GM18508 (cell line): Measurements from ENCODE around the gene IQCN.

ENCODE experiments used
- ATAC-seq: cut with Tn5 transposase; IDR thresholded peaks from one replicate; pipeline ENCODE4 v1.9.1; 2021; ENCODE audit warnings: moderate number of reproducible peaks; ENCODE audit not compliant: insufficient read depth, unreplicated experiment

Gene IQCN

GRCh38 chr19:18274219-18274780, at the start of gene IQCN:
IQCN (minus strand) TSS chr19:18274452; CDS start chr19:18269478, 4,974 bp downstream.
- no peak for ATAC-seq

GRCh38 chr19:18322759-18323460, 48.7 kb upstream of the IQCN start, which contains the start of gene LSM4:
LSM4 (minus strand) TSS chr19:18323076; CDS start chr19:18323020, 56 bp downstream.
- peak; percentile 75 for ATAC-seq

- ATAC-seq, result no peak
Measured at GRCh38 chr19:18322318-18322758, 48.1 kb upstream of the IQCN start.

- no peak for ATAC-seq
Measured at GRCh38 chr19:18321734-18322102, 47.5 kb upstream of the IQCN start.

- no peak for ATAC-seq
Measured at GRCh38 chr19:18320865-18321733, 46.8 kb upstream of the IQCN start.

- no peak for ATAC-seq
Measured at GRCh38 chr19:18319591-18320135, 45.4 kb upstream of the IQCN start.

- ATAC-seq, result no peak
Measured at GRCh38 chr19:18317961-18318800, 43.9 kb upstream of the IQCN start.

GRCh38 chr19:18313398-18313797, 39.1 kb upstream of the IQCN start:
- ATAC-seq, result no peak

GRCh38 chr19:18312092-18312534, 37.9 kb upstream of the IQCN start:
- no peak for ATAC-seq

- no peak for ATAC-seq
Measured at GRCh38 chr19:18311502-18312091, 37.3 kb upstream of the IQCN start.

GRCh38 chr19:18310966-18311365, 36.7 kb upstream of the IQCN start:
- ATAC-seq, result no peak

GRCh38 chr19:18310118-18310909, 36.1 kb upstream of the IQCN start:
- ATAC-seq, result no peak

- no peak for ATAC-seq
Measured at GRCh38 chr19:18309525-18310064, 35.3 kb upstream of the IQCN start.

- ATAC-seq, result no peak
Measured at GRCh38 chr19:18308948-18309325, 34.7 kb upstream of the IQCN start.

- ATAC-seq, result no peak
Measured at GRCh38 chr19:18308051-18308947, 34.0 kb upstream of the IQCN start.

GRCh38 chr19:18307271-18307681, 33.0 kb upstream of the IQCN start:
- no peak for ATAC-seq

- ATAC-seq, result no peak
Measured at GRCh38 chr19:18306888-18307260, 32.6 kb upstream of the IQCN start.
